Measurements from ENCODE around the gene PTK6. TPM values are rescaled to one million over a fixed set of nuclear protein-coding genes. Genes with fewer than 3 reads are reported as not detected.
A peak's percentile ranks its signal among the peaks of the same experiment; 100 is the strongest.

Gene PTK6
- total and polyA plus RNA-seq, 5 donors: 0.09 to 0.15 (median 0.14) TPM; not detected in 2

DNA sequence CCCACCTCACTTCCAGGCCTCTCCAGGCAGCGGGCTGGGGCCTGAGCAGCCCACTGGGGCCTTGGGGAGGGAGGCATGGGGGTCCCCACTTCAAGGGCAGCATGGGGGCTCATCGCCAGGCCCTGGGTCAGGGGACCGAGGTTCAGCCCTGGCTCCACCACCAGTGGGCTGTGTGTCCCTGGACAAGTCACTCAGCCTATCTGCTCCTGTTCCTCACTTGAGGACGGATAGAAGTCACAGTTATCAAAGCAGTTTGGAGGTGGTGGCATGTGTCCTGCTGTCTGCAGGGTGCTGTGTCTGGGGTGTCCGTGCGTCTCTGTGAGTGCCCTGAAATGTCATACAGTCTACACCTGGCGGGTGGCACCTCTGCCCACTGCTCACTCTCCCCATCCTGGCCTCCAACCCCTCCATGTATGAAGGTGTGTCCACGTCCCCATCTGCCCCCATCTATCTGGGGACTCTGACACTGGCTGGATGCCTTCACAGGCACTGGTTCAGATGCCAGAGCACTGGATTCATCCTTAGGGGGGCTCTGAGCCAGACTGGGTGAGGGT, 41.9 kb downstream of the PTK6 start:
- H3K27me3 ChIP-seq (ENCODE audit: control insufficient read depth, insufficient read depth): no peaks in the 10 kb centered on the region
- intact Hi-C loops (cut with DNase I): no loop called here
- 75% methylated on average over 8 of the region's 8 CpGs for WGBS

DNA sequence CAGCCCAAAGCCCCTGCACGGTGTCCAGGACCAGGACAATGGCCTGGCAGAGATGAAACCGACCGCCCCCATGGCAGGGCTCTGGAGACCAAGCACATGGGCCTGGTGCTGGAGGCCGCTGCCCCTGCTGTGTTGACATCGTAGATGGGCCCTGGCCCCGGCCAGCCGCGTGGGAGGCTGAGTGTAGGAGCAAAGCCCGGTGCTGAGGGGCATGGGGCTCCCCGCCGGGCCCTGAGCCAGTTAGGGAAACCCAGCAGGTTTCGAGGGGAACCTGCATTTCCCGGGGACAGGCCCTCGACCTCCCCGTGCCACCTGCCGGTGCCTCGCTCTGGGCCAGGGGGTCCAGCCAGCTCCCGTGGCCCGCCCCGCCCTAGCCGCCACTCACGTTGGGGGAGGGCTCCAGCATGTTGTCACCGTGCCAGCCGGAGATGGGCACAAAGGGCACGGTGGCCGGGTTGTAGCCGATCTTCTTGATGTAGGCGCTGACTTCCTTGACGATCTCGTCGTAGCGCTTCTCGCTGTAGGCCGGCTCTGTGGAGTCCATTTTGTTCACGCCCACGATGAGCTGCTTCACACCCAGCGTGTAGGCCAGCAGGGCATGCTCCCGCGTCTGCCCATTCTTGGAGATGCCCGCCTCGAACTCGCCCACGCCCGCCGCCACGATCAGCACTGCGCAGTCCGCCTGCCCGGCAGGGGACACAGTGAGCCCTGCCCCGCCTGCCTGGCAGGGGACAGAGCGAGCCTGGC, 42.6 kb downstream of the PTK6 start:
- intact Hi-C loops (cut with DNase I): no loop called here
- H3K27ac ChIP-seq (ENCODE audit: low read length): no peak overlapping the region

More for the DNA sequence above, 41.9 kb downstream of the PTK6 start:
- DNase-seq: peak in 1 of 3 donors; percentile 41
- ATAC-seq: no peak
- H3K9me3 ChIP-seq (ENCODE audit: control insufficient read depth, low read length): no peaks in the 10 kb centered on the region
- no peak overlapping the region for H3K27ac ChIP-seq (ENCODE audit: low read length)
- H3K4me3 ChIP-seq (ENCODE audit: low read length): no peak overlapping the region
- no peaks in the 10 kb centered on the region for H3K4me1 ChIP-seq (ENCODE audit: control insufficient read depth, insufficient read depth, low read length)

DNA sequence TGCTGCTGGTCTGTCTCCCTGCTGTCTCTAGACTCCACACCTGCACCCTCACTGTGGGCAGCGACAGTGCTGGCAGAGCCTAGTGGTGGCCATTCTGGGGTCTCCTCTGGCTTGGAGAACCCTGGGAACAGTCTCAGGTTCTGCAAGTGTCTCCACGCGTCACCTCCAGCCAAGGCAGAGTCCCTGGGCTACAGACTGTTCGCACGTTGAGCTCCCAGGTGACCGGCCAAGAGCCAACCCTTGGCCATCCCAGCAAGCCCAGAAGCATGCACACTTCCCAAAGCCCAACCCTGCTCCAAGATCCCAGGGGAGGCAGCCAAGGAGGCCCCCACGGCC, 43.1 kb downstream of the PTK6 start:
- DNase-seq (peak in 1 of 3 donors; percentile 28), ATAC-seq (no peak)
- no peaks in the 10 kb centered on the region for H3K9me3 ChIP-seq (ENCODE audit: control insufficient read depth, low read length)
- intact Hi-C loops (cut with DNase I): no loop called here
- no peak overlapping the region for H3K27ac ChIP-seq (ENCODE audit: low read length)
- 83% methylated on average over 7 of the region's 7 CpGs for WGBS
- no peaks in the 10 kb centered on the region for H3K4me1 ChIP-seq (ENCODE audit: control insufficient read depth, insufficient read depth, low read length)
- no peaks in the 10 kb centered on the region for H3K27me3 ChIP-seq (ENCODE audit: control insufficient read depth, insufficient read depth)
- H3K4me3 ChIP-seq (ENCODE audit: low read length): no peak overlapping the region

More for the DNA sequence above, 42.6 kb downstream of the PTK6 start:
- WGBS: 83% methylated on average over 51 of the region's 51 CpGs
- no peaks in the 10 kb centered on the region for H3K9me3 ChIP-seq (ENCODE audit: control insufficient read depth, low read length)
- no peaks in the 10 kb centered on the region for H3K4me1 ChIP-seq (ENCODE audit: control insufficient read depth, insufficient read depth, low read length)
- H3K4me3 ChIP-seq (ENCODE audit: low read length): no peak overlapping the region
- DNase-seq (peak; percentile 18 to 58 (median 56)), ATAC-seq (no peak)
- H3K27me3 ChIP-seq (ENCODE audit: control insufficient read depth, insufficient read depth): no peaks in the 10 kb centered on the region

DNA sequence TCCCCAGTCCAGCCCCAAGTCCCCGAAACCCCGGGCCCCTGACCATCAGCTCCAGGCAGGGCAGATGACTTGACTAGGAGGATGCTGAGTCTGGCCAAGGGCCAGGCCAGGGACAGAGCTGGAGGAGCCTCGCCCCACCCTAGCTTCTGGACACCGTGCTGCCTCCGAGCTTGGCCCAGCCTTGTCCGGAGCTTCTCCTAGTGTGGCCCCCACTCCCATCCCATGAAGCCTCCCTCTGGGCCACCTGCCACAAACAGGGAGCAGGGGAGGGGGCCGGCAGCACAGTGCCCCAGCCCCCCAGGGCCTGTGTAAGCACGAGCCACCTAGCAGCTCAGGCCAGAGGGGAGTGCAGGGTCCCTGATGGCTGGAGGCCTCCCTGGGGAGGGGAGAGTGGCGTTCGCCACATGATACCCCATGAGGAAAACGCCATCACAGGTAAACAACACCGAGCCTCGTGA, 43.6 kb downstream of the PTK6 start:
- H3K4me3 ChIP-seq (ENCODE audit: low read length): no peak overlapping the region
- DNase-seq: peak; percentile 10 to 53 (median 33)
- H3K4me1 ChIP-seq (ENCODE audit: control insufficient read depth, insufficient read depth, low read length): no peaks in the 10 kb centered on the region
- intact Hi-C loops (cut with DNase I): no loop called here
- H3K27me3 ChIP-seq (ENCODE audit: control insufficient read depth, insufficient read depth): no peaks in the 10 kb centered on the region
- H3K9me3 ChIP-seq (ENCODE audit: control insufficient read depth, low read length): no peaks in the 10 kb centered on the region
- no peak for ATAC-seq
- H3K27ac ChIP-seq (ENCODE audit: low read length): no peak overlapping the region
- WGBS: 65% methylated on average over 13 of the region's 13 CpGs

DNA sequence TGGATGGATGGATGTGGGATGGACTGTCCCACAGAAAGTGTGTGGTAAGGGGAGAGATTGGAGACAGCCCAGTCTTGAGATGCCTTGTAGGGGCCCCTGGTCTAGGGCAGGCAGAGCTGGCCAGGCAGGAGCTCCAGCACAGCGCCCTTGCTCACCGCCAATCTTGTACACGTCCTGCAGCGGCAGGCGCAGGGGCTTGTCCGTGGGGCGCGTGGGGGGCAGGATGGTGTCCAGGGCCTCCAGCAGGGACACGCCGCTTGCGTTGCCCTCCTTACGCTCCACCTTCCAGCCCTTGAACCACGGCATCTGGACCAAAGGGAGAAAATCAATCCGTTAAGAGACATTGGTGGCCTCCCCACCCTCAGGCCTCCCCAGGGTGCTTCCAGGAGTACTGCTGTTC, 44.2 kb downstream of the PTK6 start:
- WGBS: 92% methylated on average over 14 of the region's 14 CpGs
- Histone ChIP-seq H3K9me3 (ENCODE audit: control insufficient read depth, low read length) (no peaks in the 10 kb centered on the region), H3K4me3 (ENCODE audit: low read length) (no peak overlapping the region), H3K27ac (ENCODE audit: low read length) (no peak overlapping the region), H3K4me1 (ENCODE audit: control insufficient read depth, insufficient read depth, low read length) (no peaks in the 10 kb centered on the region), H3K27me3 (ENCODE audit: control insufficient read depth, insufficient read depth) (no peaks in the 10 kb centered on the region)
- no peak for ATAC-seq
- DNase-seq: peak in 2 of 3 donors; percentile 34 to 37
- intact Hi-C loops (cut with DNase I): no loop called here

DNA sequence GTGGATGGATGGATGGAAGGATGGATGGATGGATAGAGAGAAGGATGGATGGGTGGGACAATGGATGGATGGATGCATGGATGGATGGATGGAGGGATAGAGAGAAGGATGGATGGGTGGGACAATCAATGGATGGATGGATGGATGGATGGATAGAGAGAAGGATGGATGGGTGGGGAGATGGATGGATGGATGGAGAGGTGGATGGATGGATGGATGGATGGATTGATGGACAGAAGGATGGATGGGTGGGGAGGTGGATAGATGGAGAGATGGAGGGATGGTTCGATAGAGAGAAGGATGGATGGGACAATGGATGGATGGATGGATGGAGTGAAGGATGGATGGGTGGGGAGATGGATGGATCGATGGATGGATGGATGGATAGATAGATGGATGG, 44.7 kb downstream of the PTK6 start:
- Histone ChIP-seq H3K9me3 (ENCODE audit: control insufficient read depth, low read length) (no peaks in the 10 kb centered on the region), H3K27ac (ENCODE audit: low read length) (no peak overlapping the region), H3K4me3 (ENCODE audit: low read length) (no peak overlapping the region), H3K4me1 (ENCODE audit: control insufficient read depth, insufficient read depth, low read length) (no peaks in the 10 kb centered on the region), H3K27me3 (ENCODE audit: control insufficient read depth, insufficient read depth) (no peaks in the 10 kb centered on the region)
- intact Hi-C loops (cut with DNase I): no loop called here
- ATAC-seq (no peak), DNase-seq (no peak)
- 96% methylated on average over 2 of the region's 2 CpGs for WGBS

DNA sequence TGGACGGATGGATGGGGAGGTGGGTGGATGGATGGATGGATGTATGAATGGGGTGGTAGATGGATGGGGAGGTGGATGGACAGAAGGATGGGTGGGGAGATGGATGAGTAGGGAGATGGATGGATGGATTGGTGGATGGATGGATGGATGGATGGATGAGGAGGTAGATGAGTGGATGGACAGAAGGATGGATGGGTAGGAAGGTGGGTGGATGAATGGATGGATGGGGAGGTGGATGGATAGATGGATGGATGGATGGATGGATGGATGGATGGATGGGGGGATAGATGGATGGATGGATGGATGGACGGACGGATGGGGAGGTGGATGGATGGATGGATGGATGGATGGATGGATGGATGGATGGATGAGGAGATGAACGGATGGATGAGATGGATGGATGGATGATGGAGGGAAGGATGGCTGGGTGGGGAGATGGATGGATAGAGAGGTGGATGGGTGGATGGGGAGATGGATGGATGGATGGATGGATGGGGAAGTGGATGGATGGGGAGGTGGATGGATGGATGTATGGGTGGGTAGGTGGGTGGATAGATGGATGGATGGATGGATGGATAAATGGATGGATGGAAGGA, 45.4 kb downstream of the PTK6 start:
- no peak overlapping the region for H3K27ac ChIP-seq (ENCODE audit: low read length)
- intact Hi-C loops (cut with DNase I): no loop called here
- no peak overlapping the region for H3K4me3 ChIP-seq (ENCODE audit: low read length)
- no peaks in the 10 kb centered on the region for H3K27me3 ChIP-seq (ENCODE audit: control insufficient read depth, insufficient read depth)
- no peaks in the 10 kb centered on the region for H3K9me3 ChIP-seq (ENCODE audit: control insufficient read depth, low read length)
- WGBS: 72% methylated on average over 4 of the region's 4 CpGs
- DNase-seq (no peak), ATAC-seq (no peak)
- no peaks in the 10 kb centered on the region for H3K4me1 ChIP-seq (ENCODE audit: control insufficient read depth, insufficient read depth, low read length)

DNA sequence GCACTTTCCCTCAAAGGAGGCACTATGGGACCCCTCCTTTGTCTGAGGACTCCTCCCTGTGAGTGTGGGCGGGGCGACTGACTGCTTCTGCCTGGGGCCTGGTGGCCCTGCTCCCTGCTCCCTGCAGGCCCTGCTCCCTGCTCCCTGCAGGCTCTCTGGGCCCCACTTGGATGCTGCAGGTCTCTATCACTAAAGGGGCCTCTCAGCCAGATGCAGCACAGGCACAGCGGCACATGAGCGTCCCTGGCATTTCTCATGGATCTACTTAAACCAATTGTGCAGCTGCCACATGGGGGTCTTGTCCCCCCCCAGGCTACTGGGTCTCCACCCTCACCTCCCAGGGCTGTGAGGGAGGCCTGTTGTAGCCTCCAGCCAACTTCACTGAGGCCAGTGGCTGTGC, 46.1 kb downstream of the PTK6 start:
- Histone ChIP-seq H3K4me3 (ENCODE audit: low read length) (no peak overlapping the region), H3K27ac (ENCODE audit: low read length) (no peak overlapping the region), H3K4me1 (ENCODE audit: control insufficient read depth, insufficient read depth, low read length) (no peaks in the 10 kb centered on the region), H3K9me3 (ENCODE audit: control insufficient read depth, low read length) (no peaks in the 10 kb centered on the region), H3K27me3 (ENCODE audit: control insufficient read depth, insufficient read depth) (no peaks in the 10 kb centered on the region)
- ATAC-seq: no peak
- 78% methylated on average over 4 of the region's 4 CpGs for WGBS
- DNase-seq: peak; percentile 14 to 38 (median 37)
- intact Hi-C loops (cut with DNase I): no loop called here

DNA sequence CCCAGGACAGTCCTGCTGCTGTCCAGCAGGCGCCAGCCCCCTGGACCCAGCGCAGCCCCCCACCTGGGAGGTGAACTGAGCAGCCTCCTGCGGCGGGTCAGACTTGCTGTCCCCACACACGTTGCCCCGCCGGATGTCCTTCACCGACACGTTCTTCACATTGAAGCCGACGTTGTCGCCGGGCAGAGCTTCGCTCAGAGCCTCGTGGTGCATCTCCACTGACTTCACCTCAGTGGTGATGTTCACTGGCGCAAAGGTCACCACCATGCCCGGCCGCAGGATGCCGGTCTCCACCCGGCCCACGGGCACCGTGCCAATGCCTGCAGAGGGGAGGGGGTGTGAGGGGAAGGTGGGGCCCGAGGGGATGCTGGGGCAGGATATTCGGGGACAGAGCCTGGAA, 46.8 kb downstream of the PTK6 start:
- Histone ChIP-seq H3K4me3 (ENCODE audit: low read length) (no peak overlapping the region), H3K27ac (ENCODE audit: low read length) (no peak overlapping the region), H3K9me3 (ENCODE audit: control insufficient read depth, low read length) (no peaks in the 10 kb centered on the region), H3K4me1 (ENCODE audit: control insufficient read depth, insufficient read depth, low read length) (no peaks in the 10 kb centered on the region), H3K27me3 (ENCODE audit: control insufficient read depth, insufficient read depth) (no peaks in the 10 kb centered on the region)
- WGBS: 60% methylated on average over 24 of the region's 24 CpGs
- ATAC-seq (no peak), DNase-seq (peak; percentile 14 to 73 (median 37))
- intact Hi-C loops (cut with DNase I): no loop called here

DNA sequence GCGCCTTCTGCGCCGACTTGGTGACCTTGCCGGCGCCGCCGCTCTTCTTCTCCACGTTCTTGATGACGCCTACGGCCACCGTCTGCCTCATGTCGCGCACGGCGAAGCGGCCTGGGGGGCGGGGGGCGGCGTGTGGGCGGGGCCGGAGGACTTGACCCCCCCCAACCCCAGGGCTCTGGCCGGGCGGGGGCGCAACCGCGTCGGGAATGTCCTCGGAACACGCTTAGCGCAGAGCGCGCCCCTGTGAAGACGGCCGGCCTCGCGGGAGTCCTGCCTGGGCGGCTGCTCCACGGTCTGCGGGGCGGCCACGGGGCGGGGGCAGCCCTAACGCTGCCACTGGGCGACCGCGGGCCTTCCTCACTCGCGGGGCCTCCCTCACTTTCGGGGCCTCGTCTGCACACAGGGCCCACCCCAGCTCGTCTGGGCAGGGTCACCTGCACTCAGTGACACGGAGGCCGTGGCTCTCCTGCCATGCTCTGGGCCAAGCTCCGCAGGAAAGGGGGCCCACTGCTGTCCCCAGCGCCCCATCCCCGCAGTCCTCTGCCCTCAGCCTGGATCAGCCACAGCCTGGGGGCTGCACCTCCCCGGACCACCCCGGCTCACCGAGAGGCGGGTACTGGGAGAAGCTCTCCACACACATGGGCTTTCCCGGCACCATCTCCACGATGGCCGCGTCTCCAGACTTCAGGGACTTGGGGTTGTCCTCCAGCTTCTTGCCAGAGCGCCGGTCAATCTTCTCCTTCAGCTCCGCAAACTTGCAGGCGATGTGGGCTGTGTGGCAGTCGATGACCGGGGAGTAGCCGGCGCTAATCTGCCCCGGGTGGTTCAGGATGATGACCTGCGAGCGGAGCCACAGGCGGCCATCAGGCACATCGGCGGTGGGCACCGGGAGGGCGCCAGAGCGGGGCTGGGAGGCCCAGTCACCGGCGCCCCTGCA, 48.6 kb downstream of the PTK6 start:
- ATAC-seq (no peak), DNase-seq (peak; percentile 9 to 47 (median 47))
- Histone ChIP-seq H3K27me3 (ENCODE audit: control insufficient read depth, insufficient read depth) (no peaks in the 10 kb centered on the region), H3K27ac (ENCODE audit: low read length) (no peak overlapping the region), H3K9me3 (ENCODE audit: control insufficient read depth, low read length) (no peaks in the 10 kb centered on the region), H3K4me1 (ENCODE audit: control insufficient read depth, insufficient read depth, low read length) (no peaks in the 10 kb centered on the region), H3K4me3 (ENCODE audit: low read length) (no peak overlapping the region)
- intact Hi-C loops (cut with DNase I): no loop called here
- WGBS: 25% methylated on average over 83 of the region's 83 CpGs

Measured in right cardiac atrium (tissue), 5 donors.